Mesenchymal stem cell (in vitro differentiated cells and primary cell): ENCODE results near the gene MACROH2A1.

Experiments
- DNase-seq: peaks from one replicate; pipeline ENCODE4 v3.0.0-alpha.2; 2013
- H2AFZ ChIP-seq: one replicate; pipeline ENCODE4 v1.6.1; 2013; ENCODE audit warnings: low read depth, mild to moderate bottlenecking, control low read depth, inconsistent platforms, low read length, moderate library complexity
- H2AK5ac ChIP-seq: 2 replicates; pipeline ENCODE4 v1.6.1; 2013; ENCODE audit warnings: low read length, moderate library complexity, mild to moderate bottlenecking, inconsistent platforms; ENCODE audit not compliant: severe bottlenecking
- H2BK120ac ChIP-seq: one replicate; pipeline ENCODE4 v1.6.1; 2013; ENCODE audit warnings: low read depth, mild to moderate bottlenecking, inconsistent platforms, low read length, moderate library complexity
- H2BK12ac ChIP-seq, 2 experiments: one replicate each; pipeline ENCODE4 v1.6.1; 2013; ENCODE audit warnings: inconsistent platforms in 2 of 2, low read length in 2 of 2, mild to moderate bottlenecking in 2 of 2, moderate library complexity in 2 of 2, control low read depth in 1 of 2
- H2BK15ac ChIP-seq: one replicate; pipeline ENCODE4 v1.6.1; 2013; ENCODE audit warnings: mild to moderate bottlenecking, low read depth, inconsistent platforms; ENCODE audit not compliant: poor library complexity, severe bottlenecking
- H2BK5ac ChIP-seq: 2 replicates; pipeline ENCODE4 v1.6.1; 2013; ENCODE audit warnings: low read depth, mild to moderate bottlenecking, low read length, control low read depth, inconsistent platforms; ENCODE audit not compliant: poor library complexity, severe bottlenecking
- H3K14ac ChIP-seq, 2 experiments: one replicate each; pipeline ENCODE4 v1.6.1; 2013; ENCODE audit warnings: inconsistent platforms in 2 of 2, low read length in 2 of 2, control low read depth in 1 of 2, mild to moderate bottlenecking in 1 of 2, moderate library complexity in 1 of 2
- H3K18ac ChIP-seq, 2 experiments: one replicate each; pipeline ENCODE4 v1.6.1; 2013; ENCODE audit warnings: inconsistent platforms in 2 of 2, low read length in 2 of 2, control low read depth in 1 of 2, low read depth in 1 of 2, mild to moderate bottlenecking in 1 of 2
- H3K23ac ChIP-seq, 2 experiments: one replicate each; pipeline ENCODE4 v1.6.1; 2013; ENCODE audit warnings: inconsistent platforms in 2 of 2, low read length in 2 of 2, mild to moderate bottlenecking in 2 of 2, moderate library complexity in 2 of 2, control low read depth in 1 of 2
- H3K27ac ChIP-seq: 2 replicates; pipeline ENCODE4 v1.5.1; 2013; ENCODE audit warnings: mild to moderate bottlenecking, moderate library complexity, low read length, control low read depth, inconsistent platforms; ENCODE audit not compliant: poor library complexity, severe bottlenecking
- H3K27me3 ChIP-seq, 2 experiments: 2 replicates each; pipeline versions ENCODE4 v1.6.1 to v1.7.0; 2013; ENCODE audit warnings: low read length in 2 of 2, mild to moderate bottlenecking in 2 of 2, moderate library complexity in 2 of 2, control low read depth in 1 of 2, inconsistent platforms in 1 of 2; ENCODE audit not compliant: control insufficient read depth in 1 of 2, insufficient read depth in 1 of 2
- H3K36me3 ChIP-seq, 2 experiments: 2 replicates each; pipeline versions ENCODE4 v1.6.1 to v1.7.0; 2013; ENCODE audit warnings: low read length in 2 of 2, control low read depth in 1 of 2, inconsistent platforms in 1 of 2, low read depth in 1 of 2, mild to moderate bottlenecking in 1 of 2; ENCODE audit not compliant: insufficient read depth in 2 of 2, control insufficient read depth in 1 of 2
- H3K4ac ChIP-seq, 2 experiments: one replicate each; pipeline ENCODE4 v1.6.1; 2013; ENCODE audit warnings: inconsistent platforms in 2 of 2, low read length in 2 of 2, mild to moderate bottlenecking in 2 of 2, moderate library complexity in 2 of 2, control low read depth in 1 of 2, low read depth in 1 of 2
- H3K4me1 ChIP-seq: 2 replicates; pipeline ENCODE4 v1.6.1; 2013; ENCODE audit warnings: low read depth, low read length, control low read depth; ENCODE audit not compliant: control insufficient read depth, insufficient read depth
- H3K4me2 ChIP-seq: 2 replicates; pipeline ENCODE4 v1.6.1; 2013; ENCODE audit warnings: low read length, mild to moderate bottlenecking, inconsistent platforms; ENCODE audit not compliant: poor library complexity, severe bottlenecking
- H3K4me3 ChIP-seq, 2 experiments: 2 replicates each; pipeline versions ENCODE4 v1.5.1 to v1.7.0; 2013; ENCODE audit warnings: low read length in 2 of 2, mild to moderate bottlenecking in 2 of 2, control low read depth in 1 of 2, low read depth in 1 of 2; ENCODE audit not compliant: insufficient read depth in 1 of 2
- H3K79me1 ChIP-seq: replicated peaks from 2 replicates; pipeline ENCODE4 v1.6.1; 2013; ENCODE audit warnings: mild to moderate bottlenecking, control low read depth, low read length, inconsistent platforms; ENCODE audit not compliant: poor library complexity, severe bottlenecking
- H3K9ac ChIP-seq: 2 replicates; pipeline ENCODE4 v1.7.0; 2013; ENCODE audit warnings: mild to moderate bottlenecking, low read length, moderate library complexity
- H3K9me3 ChIP-seq: 2 replicates; pipeline ENCODE4 v1.7.0; 2013; ENCODE audit warnings: mild to moderate bottlenecking, low read length; ENCODE audit not compliant: control insufficient read depth
- H4K8ac ChIP-seq: one replicate; pipeline ENCODE4 v1.6.1; 2013; ENCODE audit warnings: inconsistent platforms, mild to moderate bottlenecking, low read length, moderate library complexity
- H4K91ac ChIP-seq: one replicate; pipeline ENCODE4 v1.6.1; 2013; ENCODE audit warnings: mild to moderate bottlenecking, low read length, inconsistent platforms
- WGBS: methylation state at CpG from one replicate; pipeline ENCODE4 v1.1.7; 2013; ENCODE audit warnings: mixed read lengths; 5-methylcytosine and 5-hydroxymethylcytosine counted together

Gene MACROH2A1

DNA sequence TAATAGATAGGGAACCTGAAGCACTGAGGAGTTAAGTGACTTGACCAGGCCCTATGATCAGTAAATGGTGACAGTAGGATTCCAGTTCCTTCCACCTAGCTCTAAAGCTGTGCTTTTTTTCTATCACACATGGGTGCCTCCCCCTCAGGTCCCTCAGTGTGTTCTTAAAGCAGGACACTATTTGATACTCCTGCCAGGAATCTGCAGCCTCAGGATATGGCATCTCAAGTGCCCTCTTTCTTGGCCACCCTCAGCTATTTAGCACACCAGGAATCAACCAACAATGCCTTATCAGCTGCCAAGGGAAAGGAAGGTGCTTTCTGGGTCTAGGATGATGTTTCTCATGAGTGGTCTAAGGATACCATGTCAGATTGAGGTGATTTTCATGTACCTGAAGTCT is 49.1 kb downstream of the MACROH2A1 start:
- Histone ChIP-seq H3K27me3 (no peaks in the 10 kb centered on the region), H3K36me3 (peaks cover 49 to 71% of the 10 kb centered on the region in 2 experiments), H3K18ac (no peak overlapping the region), H3K4ac (no peak overlapping the region), H4K8ac (no peak overlapping the region), H3K23ac (no peak overlapping the region), H3K9me3 (no peaks in the 10 kb centered on the region), H3K4me1 (no peaks in the 10 kb centered on the region), H4K91ac (no peak overlapping the region), H3K4me3 (no peak overlapping the region), H2BK12ac (no peak overlapping the region), H3K9ac (peak overlapping the region; percentile 47), H2AFZ (no peak overlapping the region), H3K4me2 (no peak overlapping the region), H2BK15ac (no peak overlapping the region), H2BK5ac (no peak overlapping the region), H3K79me1 (peaks cover 35% of the 10 kb centered on the region), H2AK5ac (no peak overlapping the region), H2BK120ac (no peak overlapping the region), H3K14ac (no peak overlapping the region), H3K27ac (no peak overlapping the region)
- no peak for DNase-seq

DNA sequence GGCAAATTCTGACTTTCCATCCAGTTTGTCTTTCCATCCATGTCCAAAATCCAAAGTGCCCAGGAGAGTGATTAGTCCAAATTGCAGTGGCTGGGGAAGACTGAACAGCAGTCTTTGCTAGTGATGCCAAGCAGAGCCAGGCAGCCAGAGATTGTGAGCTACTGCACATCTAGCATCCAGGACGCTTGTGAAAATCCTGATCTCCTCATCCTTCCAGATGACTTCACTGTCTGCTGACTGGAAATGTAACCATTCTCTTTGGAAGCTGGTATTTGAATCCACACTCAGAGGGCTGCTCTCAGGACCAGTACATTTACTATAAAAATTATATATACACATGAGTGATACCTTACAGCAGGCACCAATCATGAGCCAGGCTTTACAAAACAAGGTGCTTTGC is 49.6 kb downstream of the MACROH2A1 start:
- no peak for DNase-seq
- no peak overlapping the region for H2AFZ ChIP-seq
- H2BK15ac ChIP-seq = no peak overlapping the region
- no peaks in the 10 kb centered on the region for H3K9me3 ChIP-seq
- no peak overlapping the region for H3K27ac ChIP-seq
- H3K4me2 ChIP-seq = no peak overlapping the region
- no peak overlapping the region for H2BK12ac ChIP-seq
- no peak overlapping the region for H3K18ac ChIP-seq
- peaks cover 36% of the 10 kb centered on the region for H3K79me1 ChIP-seq
- no peak overlapping the region for H3K14ac ChIP-seq
- H3K9ac ChIP-seq = peak overlapping the region; percentile 47
- no peak overlapping the region for H3K4me3 ChIP-seq
- H3K23ac ChIP-seq = no peak overlapping the region
- H2AK5ac ChIP-seq = no peak overlapping the region
- H2BK120ac ChIP-seq = no peak overlapping the region
- H4K8ac ChIP-seq = no peak overlapping the region
- whole genome bisulfite sequencing = 100% methylated on average over 1 of the region's 1 CpG
- no peak overlapping the region for H4K91ac ChIP-seq
- H3K4ac ChIP-seq = no peak overlapping the region
- H2BK5ac ChIP-seq = no peak overlapping the region
- H3K4me1 ChIP-seq = peaks cover 2% of the 10 kb centered on the region
- no peaks in the 10 kb centered on the region for H3K27me3 ChIP-seq
- H3K36me3 ChIP-seq = peaks cover 50 to 76% of the 10 kb centered on the region in 2 experiments

DNA sequence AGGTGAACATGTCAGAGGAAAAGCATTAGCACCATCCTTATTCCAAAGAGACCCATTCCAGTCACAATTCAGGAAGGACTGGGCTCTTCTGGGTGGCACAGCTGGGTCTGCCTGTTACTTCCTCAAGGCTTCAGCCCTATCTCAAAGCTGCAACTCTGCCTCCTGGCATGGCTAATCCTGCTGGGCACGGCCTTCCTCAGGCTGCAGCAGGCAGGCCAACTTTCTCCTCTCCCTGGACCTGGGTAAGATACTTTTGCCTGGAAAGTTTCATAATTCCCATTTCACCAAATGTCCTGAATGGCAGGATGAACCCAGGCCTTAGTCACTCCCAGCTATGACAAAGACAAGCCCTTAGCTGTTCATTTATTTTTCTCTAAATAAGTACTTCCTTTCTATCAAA is 50.1 kb downstream of the MACROH2A1 start:
- no peaks in the 10 kb centered on the region for H3K9me3 ChIP-seq
- H4K91ac ChIP-seq = no peak overlapping the region
- peak overlapping the region; percentile 47 for H3K9ac ChIP-seq
- no peak overlapping the region for H3K4me3 ChIP-seq
- H3K14ac ChIP-seq = no peak overlapping the region
- 100% methylated on average over 1 of the region's 1 CpG for WGBS
- no peak for DNase-seq
- H3K36me3 ChIP-seq = peaks cover 50 to 81% of the 10 kb centered on the region in 2 experiments
- H2BK12ac ChIP-seq = no peak overlapping the region
- no peak overlapping the region for H3K27ac ChIP-seq
- H3K27me3 ChIP-seq = no peaks in the 10 kb centered on the region
- no peak overlapping the region for H2AFZ ChIP-seq
- peaks cover 2% of the 10 kb centered on the region for H3K4me1 ChIP-seq
- no peak overlapping the region for H3K18ac ChIP-seq
- no peak overlapping the region for H4K8ac ChIP-seq
- no peak overlapping the region for H2BK15ac ChIP-seq
- H2AK5ac ChIP-seq = no peak overlapping the region
- peaks cover 36% of the 10 kb centered on the region for H3K79me1 ChIP-seq
- no peak overlapping the region for H3K23ac ChIP-seq
- no peak overlapping the region for H2BK5ac ChIP-seq
- H2BK120ac ChIP-seq = no peak overlapping the region
- no peak overlapping the region for H3K4ac ChIP-seq
- no peak overlapping the region for H3K4me2 ChIP-seq

DNA sequence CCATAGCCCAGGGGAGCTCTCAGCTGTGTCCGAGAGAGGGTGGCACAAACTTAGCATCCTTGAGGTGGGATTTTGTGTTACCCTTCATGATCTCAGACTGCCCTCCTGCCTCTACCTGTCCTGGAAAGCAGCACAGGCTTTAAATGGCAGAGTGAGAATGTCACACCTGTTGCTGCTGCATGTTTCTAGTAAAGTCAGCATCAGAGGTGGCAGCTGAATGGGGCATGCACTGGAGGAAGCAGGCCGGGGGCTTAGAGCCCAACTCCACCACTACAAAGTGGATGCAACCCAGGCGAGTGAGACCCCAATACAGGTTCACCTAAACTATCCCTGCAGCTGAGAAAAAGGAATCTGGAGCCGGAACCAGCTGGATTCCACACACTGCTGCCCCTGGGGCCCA is 51.6 kb downstream of the MACROH2A1 start:
- H3K27ac ChIP-seq = no peak overlapping the region
- peaks cover 55 to 82% of the 10 kb centered on the region in 2 experiments for H3K36me3 ChIP-seq
- peaks cover 43% of the 10 kb centered on the region for H3K79me1 ChIP-seq
- 96% methylated on average over 4 of the region's 4 CpGs for WGBS
- no peaks in the 10 kb centered on the region for H3K27me3 ChIP-seq
- H2BK120ac ChIP-seq = no peak overlapping the region
- H3K4ac ChIP-seq = no peak overlapping the region
- peaks cover 2% of the 10 kb centered on the region for H3K4me1 ChIP-seq
- no peak overlapping the region for H3K18ac ChIP-seq
- H4K91ac ChIP-seq = no peak overlapping the region
- no peak overlapping the region for H2AK5ac ChIP-seq
- H3K14ac ChIP-seq = no peak overlapping the region
- no peak overlapping the region for H2AFZ ChIP-seq
- no peaks in the 10 kb centered on the region for H3K9me3 ChIP-seq
- H2BK15ac ChIP-seq = peak overlapping the region; percentile 8
- H3K4me2 ChIP-seq = no peak overlapping the region
- no peak overlapping the region for H3K23ac ChIP-seq
- no peak overlapping the region for H3K9ac ChIP-seq
- H2BK5ac ChIP-seq = no peak overlapping the region
- DNase-seq = no peak
- H3K4me3 ChIP-seq = no peak overlapping the region
- no peak overlapping the region for H2BK12ac ChIP-seq
- no peak overlapping the region for H4K8ac ChIP-seq
